ENCODE results near the gene ALG14.

GRCh38 chr1:95122151-95122697 lies 49.5 kb upstream of the ALG14 start:
- no peak for TF ChIP-seq CTCF (conservative IDR thresholded peaks at IDR 0.05 in 1 of 2, IDR thresholded peaks at IDR 0.05 in 1 of 2; ENCODE audit: low read depth in 1 of 2, low read length in 2 of 2)
- no peak for TF ChIP-seq EZH2 (IDR thresholded peaks at IDR 0.05; ENCODE audit: low read length, missing control alignments)
